Activated CD4-positive, alpha-beta T cell treated with anti-CD3 and anti-CD28 coated beads, Interleukin-2, amount 50 U/mL, for 48 hours (primary cell): ENCODE results near the gene FBXO28.
"Not testable (repeated sequence)": the region's sequence is repeated elsewhere in the genome, so short reads cannot be mapped to it uniquely, and the experiment has no call there.

Experiments
- DNase-seq, 2 experiments: peaks; one replicate each; pipeline ENCODE4 v3.0.0-alpha.2; 2020

FBXO28 gene

GRCh38 chr1:224113918-224114786 is at the start of gene FBXO28:
FBXO28 (plus strand) TSS chr1:224114111; CDS start chr1:224114130, 19 bp downstream.
- DNase-seq: peak; percentile 95 to 98

- no peak for DNase-seq
Observed at GRCh38 chr1:224064150-224064549, 49.8 kb upstream of the FBXO28 start.

GRCh38 chr1:224065455-224065854 is 48.5 kb upstream of the FBXO28 start:
- DNase-seq: no peak

GRCh38 chr1:224067207-224067606 is 46.7 kb upstream of the FBXO28 start:
- no peak for DNase-seq

- DNase-seq: no peak
Observed at GRCh38 chr1:224067621-224068457, 46.1 kb upstream of the FBXO28 start.

- DNase-seq: no peak
Observed at GRCh38 chr1:224068458-224069072, 45.3 kb upstream of the FBXO28 start.

GRCh38 chr1:224069138-224069537 is 44.8 kb upstream of the FBXO28 start:
- no peak for DNase-seq

- no peak for DNase-seq
Observed at GRCh38 chr1:224070521-224070920, 43.4 kb upstream of the FBXO28 start.

- DNase-seq: no peak
Observed at GRCh38 chr1:224076407-224076806, 37.5 kb upstream of the FBXO28 start.

GRCh38 chr1:224079644-224080043 is 34.3 kb upstream of the FBXO28 start:
- not testable (repeated sequence) for DNase-seq

GRCh38 chr1:224080115-224080774 is 33.7 kb upstream of the FBXO28 start:
- DNase-seq: no peak

- DNase-seq: no peak
Observed at GRCh38 chr1:224081604-224082003, 32.3 kb upstream of the FBXO28 start.

GRCh38 chr1:224082146-224082545 is 31.8 kb upstream of the FBXO28 start:
- no peak for DNase-seq

GRCh38 chr1:224084867-224085266 is 29.0 kb upstream of the FBXO28 start:
- DNase-seq: no peak

- DNase-seq: no peak
Observed at GRCh38 chr1:224085421-224086108, 28.3 kb upstream of the FBXO28 start.

GRCh38 chr1:224087286-224087794 is 26.6 kb upstream of the FBXO28 start:
- no peak for DNase-seq

- no peak for DNase-seq
Observed at GRCh38 chr1:224089583-224089982, 24.3 kb upstream of the FBXO28 start.

GRCh38 chr1:224090116-224090515 is 23.8 kb upstream of the FBXO28 start:
- DNase-seq: no peak

- DNase-seq: no peak
Observed at GRCh38 chr1:224092111-224092510, 21.8 kb upstream of the FBXO28 start.

GRCh38 chr1:224092601-224093000 is 21.3 kb upstream of the FBXO28 start:
- DNase-seq: no peak

- DNase-seq: no peak
Observed at GRCh38 chr1:224095339-224095738, 18.6 kb upstream of the FBXO28 start.

- DNase-seq: no peak
Observed at GRCh38 chr1:224095867-224096266, 18.0 kb upstream of the FBXO28 start.
